ENCODE results near the gene PIGBOS1.

DNA sequence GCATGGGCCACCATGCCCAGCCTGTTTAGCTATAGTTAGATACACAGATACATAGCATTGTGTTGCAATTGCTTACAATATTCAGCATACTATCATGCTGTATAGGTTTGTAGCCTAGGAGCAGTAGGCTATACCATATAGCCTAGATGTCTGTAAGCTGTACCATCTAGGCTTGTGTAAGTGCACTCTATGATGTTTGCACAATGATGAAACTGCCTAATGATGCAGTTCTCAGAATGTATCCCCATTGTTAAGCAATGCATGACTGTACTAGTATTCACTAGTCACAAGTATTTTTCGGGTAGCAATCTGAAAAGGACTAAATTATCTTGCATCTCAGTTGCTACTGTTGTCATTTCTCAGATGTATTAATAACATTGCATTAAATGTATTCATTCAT, 16.1 kb upstream of the PIGBOS1 start:
- TF ChIP-seq, protein P1, sequence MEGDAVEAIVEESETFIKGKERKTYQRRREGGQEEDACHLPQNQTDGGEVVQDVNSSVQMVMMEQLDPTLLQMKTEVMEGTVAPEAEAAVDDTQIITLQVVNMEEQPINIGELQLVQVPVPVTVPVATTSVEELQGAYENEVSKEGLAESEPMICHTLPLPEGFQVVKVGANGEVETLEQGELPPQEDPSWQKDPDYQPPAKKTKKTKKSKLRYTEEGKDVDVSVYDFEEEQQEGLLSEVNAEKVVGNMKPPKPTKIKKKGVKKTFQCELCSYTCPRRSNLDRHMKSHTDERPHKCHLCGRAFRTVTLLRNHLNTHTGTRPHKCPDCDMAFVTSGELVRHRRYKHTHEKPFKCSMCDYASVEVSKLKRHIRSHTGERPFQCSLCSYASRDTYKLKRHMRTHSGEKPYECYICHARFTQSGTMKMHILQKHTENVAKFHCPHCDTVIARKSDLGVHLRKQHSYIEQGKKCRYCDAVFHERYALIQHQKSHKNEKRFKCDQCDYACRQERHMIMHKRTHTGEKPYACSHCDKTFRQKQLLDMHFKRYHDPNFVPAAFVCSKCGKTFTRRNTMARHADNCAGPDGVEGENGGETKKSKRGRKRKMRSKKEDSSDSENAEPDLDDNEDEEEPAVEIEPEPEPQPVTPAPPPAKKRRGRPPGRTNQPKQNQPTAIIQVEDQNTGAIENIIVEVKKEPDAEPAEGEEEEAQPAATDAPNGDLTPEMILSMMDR (IDR thresholded peaks at IDR 0.05): no peak
- TF ChIP-seq NRF1 (IDR thresholded peaks at IDR 0.05; ENCODE audit: low read depth, low read length) (no peak), YY1 (IDR thresholded peaks at IDR 0.05; ENCODE audit: low read depth) (no peak), EZH2phosphoT487 (IDR thresholded peaks at IDR 0.05; ENCODE audit: borderline replicate concordance, low read depth) (no peak), JUND (IDR thresholded peaks at IDR 0.05) (no peak)
